GM18517 (cell line): ENCODE data around the gene CHMP1B.

ENCODE experiments used
- ATAC-seq: cut with Tn5 transposase; IDR thresholded peaks from one replicate; pipeline ENCODE4 v1.9.1; 2021; ENCODE audit warnings: mild to moderate bottlenecking, moderate library complexity; ENCODE audit not compliant: unreplicated experiment

CHMP1B gene, protein sequence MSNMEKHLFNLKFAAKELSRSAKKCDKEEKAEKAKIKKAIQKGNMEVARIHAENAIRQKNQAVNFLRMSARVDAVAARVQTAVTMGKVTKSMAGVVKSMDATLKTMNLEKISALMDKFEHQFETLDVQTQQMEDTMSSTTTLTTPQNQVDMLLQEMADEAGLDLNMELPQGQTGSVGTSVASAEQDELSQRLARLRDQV

DNA sequence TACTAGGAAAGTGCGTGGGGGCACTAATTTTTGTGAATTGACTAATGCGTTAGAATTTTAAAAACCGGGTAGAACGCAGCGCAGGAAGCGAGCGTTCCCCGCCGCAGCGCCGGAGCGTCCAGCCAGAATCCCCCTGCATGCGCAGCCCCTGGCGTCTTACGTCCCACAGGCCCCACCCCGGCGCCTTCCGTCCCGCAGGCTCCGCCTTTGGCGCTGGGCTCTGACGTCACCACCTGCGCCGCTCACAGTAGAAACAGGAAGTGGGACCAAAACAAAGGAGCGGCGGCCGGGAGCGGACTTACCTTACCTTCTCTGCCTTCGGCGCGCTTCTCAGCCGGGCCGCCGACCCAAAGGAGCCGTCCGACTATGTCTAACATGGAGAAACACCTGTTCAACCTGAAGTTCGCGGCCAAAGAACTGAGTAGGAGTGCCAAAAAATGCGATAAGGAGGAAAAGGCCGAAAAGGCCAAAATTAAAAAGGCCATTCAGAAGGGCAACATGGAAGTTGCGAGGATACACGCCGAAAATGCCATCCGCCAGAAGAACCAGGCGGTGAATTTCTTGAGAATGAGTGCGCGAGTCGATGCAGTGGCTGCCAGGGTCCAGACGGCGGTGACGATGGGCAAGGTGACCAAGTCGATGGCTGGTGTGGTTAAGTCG, at the start of gene CHMP1B:
TSS of gene CHMP1B (plus strand) at position 268 of the 660 bp plus-strand sequence. CDS start at position 367, 99 bp downstream.
- peak; percentile 82 for ATAC-seq

DNA sequence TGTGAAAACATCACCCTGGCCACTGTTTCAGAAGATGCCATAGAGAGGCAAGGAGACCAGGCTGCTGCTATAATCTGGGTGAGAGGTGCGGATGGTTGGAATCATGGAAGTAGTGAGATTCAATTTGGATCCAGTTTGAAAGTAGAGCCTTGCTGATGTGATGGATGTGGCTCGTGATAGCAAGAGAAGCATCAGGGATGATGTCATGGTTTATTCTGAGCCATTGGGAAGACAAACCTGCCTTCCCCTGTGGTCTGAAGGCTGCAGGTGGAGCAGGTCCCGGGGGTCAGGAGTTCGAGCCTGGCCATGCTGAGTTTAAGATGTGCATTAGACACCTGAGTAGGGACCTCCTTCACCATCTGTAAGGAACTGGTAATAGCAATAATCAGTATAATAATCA, 49.6 kb upstream of the CHMP1B start:
- ATAC-seq: no peak

DNA sequence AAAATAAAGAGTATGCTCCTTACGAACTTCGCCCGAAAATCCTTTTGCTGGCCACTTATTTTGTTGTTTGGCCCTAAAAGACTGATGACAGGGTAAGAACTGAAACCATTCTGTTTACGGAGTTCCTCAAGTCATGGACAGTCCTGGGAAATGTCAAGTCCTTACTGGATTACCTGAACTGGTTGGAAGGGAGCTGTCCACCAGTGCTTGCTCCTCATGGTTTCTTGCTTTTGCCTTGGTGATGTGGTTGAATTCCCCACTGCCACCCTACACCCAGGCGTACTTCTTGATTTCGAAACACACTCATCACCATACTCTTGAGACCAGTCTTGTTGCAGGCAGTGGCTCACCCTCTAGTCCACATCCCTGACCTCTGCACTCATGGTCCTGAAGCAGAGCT, 49.1 kb upstream of the CHMP1B start:
- no peak for ATAC-seq

DNA sequence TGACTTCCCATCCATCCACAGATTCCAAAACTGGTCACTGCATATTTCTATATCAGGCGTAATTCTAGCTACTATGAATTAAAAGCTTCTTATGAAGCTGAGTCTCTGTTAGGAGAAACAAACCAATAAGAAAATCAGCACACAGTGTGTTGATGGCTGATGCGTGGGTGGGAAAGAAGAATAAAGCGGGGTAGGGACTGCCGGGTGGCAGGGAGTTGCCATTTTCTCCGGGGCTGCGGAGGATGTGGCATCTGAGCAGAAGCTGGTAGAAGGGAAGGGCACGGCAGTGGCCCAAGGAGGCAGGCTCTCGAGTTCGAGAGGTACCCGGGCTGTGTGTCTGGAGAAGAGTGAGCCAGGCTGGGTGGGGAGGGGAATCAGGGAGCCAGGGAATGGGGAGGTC, 48.6 kb upstream of the CHMP1B start:
- ATAC-seq: no peak

DNA sequence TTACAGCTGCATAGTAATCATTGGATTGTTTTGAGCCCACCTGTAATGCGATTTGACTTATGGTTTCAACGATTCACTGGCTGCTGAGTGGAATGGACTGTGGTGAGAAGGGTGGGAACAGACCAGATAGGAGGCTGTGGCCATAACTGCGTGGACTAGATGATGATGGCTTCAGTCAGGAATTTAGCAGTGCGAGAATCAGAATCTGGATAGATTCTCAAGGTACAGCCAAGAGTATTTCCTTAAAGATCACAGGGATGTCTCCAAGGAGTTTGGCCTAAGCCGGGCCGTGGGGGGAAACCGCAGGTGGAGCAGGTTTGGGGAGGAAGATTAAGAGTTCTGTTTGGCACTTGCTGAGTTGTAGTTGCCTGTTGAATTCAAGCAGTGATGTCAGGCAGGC, 44.0 kb upstream of the CHMP1B start:
- no peak for ATAC-seq

DNA sequence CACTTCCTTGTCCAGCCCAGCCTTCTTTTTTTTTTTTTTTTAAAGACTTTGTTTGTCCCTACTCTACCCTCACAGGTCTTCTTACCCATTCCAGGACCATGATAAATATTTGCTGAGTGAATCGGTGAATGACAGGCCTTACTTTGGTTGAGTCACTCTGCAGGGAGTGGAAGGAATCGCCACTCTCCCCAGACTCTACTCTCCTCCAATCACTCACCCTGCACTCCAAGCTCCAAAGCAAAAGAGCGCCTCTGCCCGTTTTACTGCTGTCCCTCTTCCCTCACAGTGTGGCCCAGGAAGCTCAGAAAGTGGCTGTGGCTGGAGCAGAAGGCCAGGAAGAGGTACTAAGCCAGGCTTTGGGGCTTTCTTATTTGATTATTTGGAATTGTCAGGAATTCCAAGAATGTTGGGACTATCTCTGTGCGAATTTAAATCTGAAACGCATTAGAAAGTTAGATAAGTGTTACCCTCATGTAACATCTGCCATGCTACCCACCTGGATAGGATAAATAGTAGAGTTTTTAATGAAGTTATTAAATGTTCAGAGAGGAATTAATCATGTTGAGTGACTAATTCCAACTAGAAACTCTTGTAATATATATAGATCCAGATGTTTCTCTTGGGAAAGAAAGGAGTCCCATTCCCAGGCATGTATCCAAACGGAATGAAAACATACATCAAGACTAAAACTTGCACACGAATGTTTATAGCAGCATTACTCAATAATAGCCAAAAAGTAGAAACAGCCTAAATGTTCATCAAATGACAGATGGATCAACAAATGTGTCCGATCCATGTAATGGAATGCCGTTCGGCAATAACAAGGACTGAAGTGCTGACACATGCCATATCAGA, 43.0 kb upstream of the CHMP1B start:
- no peak for ATAC-seq

DNA sequence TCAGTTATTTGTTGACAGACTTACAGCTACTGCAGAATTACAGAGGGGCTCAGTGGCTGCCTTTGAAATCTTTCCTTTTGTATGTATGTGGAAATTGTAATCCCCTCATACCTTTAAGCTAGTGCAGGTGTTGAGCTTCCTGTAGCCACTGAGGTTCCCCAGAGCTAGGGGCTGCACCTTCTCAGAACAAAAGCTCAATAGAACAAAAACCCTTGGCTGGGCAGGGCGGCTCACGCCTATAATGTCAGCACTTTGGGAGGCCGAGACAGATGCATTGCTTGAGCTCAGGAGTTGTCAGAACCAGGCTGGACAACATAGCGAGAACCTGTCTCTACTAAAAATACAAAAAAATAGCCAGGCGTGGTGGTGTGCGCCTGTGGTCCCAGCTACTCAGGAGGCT, 41.3 kb upstream of the CHMP1B start:
- ATAC-seq: no peak

DNA sequence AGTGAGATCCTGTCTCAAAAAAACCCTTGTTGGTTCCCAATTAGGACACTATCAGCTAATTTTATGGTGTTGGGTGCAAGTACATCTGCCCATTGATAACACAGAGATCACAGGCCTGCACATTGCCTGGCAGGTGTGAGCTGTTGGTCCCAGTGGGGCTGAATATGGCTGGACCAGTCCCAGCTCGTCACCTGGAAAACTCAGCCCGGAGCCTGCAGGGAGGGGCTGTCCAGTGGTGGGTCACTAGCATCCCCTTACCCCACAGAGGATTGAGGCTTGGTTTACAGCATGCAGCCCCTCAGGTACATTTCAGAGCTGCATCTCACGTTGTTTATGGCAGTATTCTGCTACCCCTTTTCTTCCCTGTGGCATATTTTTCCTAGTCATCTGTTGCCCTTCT, 40.8 kb upstream of the CHMP1B start:
- no peak for ATAC-seq

DNA sequence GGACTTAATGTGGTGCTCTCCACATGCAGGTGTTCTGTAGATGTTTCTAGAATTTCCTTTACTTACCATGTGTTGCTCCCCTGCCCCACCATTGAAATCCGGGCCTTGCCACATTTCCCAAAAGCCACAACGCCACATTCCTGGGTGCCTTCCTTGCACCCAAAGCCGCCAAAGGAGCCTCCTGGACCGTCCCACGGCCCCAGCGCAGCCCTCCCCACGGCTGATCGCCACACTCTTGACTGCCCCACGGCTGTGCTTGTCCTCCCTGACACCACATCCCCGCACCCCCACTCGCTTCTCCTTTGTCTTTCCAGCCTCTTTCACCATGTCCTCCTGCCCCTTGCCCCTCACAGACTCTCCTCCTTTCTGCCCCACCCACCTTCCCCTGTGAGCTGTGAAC, 40.2 kb upstream of the CHMP1B start:
- ATAC-seq: no peak

DNA sequence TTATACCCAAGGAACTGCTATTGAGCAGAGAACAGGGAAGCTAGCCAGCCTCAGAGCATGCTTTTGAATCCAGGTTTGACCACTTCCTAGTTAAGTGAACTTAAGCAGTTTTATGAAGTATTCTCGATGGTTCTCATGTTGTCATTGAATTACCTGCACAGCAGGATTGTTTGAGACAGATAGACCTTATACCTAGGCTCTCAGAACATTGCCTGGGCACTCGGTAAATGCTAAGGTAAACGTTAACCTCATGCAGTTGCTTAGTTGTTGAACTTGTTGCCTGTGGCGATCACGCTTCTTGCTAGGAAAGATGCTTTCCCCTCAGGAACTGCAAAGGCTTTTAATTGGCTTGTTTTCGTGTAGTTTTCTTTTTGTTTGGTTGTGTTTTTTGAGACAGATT, 34.0 kb upstream of the CHMP1B start:
- ATAC-seq: no peak

DNA sequence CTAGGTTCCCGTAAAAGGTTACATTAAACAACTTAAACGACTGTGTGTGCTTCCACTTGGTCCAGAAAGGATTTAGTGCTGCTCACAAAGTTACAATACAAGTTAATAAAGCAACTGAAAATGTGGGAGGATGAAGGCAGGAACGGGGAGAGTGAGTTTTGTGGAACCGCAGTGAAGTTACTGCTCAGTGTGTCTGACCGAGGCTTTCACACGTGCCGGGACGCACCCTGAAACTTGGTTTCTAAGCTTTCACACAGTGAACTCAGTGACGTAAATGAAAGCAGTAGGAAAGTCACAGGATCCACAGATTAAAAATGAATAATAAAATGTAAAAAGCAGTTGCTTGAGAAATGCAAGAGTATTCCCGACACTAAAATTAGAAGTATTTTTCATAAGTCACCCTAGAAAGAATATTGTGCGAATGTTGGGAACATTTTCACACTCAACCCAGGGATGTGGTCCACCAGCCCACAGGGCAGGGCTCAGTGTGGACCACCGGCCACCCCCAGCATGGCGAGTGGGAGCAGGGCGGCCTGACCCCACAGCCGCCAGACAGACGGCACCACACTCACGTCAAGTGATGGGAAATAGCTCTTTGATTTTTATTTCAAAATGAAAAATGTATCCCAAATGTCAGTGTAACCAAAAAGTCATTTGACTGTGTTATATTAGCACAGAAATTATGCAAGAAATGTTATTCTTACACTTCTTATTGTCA, 32.6 kb upstream of the CHMP1B start:
- ATAC-seq: no peak

DNA sequence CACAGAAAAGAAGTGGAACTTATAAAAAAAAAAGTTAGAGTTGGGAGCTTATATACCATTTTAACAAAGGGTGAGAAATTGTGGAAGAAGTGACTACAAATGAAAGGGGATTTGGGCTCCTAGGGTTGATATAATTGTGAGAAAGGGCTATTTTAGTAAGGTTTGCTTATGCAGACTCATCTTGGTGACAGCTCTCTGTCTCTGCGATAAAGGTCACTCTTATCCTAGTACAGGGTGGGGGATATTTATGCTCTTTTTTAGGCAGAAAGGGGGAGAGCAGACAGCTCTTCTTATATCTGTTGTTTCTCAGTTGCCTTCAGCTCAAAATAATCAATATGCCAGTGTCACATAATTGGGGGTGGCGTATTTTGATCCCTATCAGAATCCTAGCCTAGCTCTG, 31.3 kb upstream of the CHMP1B start:
- no peak for ATAC-seq

DNA sequence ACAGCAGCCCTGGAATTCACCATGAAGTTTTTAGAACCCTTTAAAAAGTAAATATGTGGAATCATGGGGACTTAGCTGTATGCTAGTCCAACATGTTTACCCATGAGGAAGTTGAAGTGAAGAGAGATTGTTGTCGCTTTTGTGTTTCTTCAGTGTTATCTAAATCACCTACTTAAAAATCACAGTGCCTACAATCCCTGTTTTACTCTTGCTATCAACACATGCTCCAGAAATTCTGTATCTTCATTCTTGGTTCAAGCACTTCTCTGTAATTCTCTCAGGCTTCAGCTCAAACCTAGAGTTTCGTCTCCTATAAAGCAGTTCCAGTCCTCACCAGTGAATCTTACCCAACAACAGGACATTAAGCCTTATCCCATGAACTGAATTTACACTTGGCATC, 30.5 kb upstream of the CHMP1B start:
- no peak for ATAC-seq

DNA sequence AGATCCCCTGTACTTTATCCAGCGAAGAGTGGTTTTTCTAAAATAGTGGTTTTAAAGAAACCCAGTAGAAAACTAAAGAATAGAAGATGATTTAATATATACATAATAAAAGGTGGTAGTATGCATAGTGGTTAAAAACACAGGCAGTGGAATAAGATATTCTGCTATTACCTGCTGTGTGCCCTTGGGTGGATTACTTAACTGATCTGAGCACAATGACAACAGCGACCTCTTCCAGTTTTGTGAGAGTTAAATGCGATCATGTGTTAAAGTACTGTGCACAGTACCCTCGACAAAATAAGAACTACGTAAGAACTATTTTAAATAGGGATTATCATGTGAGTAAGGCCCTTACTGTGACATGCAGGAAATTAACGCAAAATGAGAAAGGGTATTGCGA, 30.0 kb upstream of the CHMP1B start:
- ATAC-seq: no peak

DNA sequence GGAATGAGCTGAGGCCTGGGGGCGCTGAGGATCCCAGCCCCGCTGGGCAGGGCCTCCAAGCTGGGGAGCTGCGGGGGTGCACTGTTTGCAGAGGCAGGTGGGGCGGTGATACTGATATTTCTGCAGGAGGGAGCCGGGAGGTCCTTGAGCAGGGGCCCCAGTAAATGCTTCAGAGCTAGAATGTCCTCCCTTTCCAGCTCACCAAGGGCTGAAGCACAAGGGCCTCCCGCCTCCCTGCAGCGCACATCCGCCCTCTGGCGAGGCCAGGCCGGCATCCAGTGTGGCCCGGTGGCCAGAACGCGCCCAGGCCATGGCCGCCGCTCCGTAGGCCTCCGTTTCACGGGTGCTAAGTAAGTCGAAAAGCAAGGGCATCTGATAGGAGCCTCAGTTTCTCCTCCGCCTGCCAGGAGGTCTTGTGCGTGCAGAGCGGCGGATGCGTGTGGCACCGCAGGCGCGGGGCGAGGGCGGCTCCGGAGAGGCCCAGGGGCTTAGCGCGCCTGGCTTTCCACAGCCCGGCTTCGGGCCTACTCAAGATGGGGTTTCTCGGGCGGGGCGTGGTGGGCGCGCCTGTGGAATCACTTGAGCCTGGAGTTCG, 29.5 kb upstream of the CHMP1B start:
- ATAC-seq: no peak

DNA sequence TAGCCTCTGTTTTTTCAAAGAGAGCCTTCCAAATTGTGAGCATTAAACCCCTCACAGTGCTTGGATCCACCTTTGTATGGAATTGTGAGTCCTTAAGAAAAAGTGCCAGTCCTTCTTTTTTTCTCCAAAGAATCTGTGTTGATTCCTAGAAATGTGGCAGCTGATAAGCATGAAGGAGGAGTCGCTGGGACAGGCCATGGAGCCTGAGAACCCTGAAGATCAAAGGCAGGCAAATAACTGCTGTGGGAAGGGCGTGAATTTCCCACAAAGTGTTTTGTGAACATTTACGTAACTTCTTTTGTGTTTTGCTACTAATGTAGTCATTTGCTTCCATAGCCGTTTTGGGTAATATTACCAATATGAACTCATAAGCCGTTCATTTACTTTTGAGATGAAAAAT, 27.7 kb upstream of the CHMP1B start:
- no peak for ATAC-seq

DNA sequence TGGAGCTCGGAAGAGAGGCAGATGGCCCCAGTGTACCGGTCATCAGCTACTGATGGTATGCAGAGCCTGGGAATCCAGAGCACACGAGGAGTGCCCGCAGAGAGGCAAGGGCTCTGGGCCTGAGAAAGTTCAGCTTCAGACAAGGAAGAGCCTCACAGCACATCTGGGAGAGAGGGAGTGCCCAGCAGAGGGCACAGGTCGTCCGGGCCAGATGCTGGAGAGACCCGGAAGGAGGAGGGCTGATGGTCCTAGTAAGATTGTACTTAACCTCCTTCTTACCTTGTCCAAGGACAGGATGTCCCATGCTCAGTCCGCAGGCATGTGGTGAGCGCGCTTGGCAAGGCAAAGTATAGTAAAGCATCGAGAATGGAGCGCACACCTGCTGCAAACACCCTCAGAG, 24.4 kb upstream of the CHMP1B start:
- no peak for ATAC-seq

DNA sequence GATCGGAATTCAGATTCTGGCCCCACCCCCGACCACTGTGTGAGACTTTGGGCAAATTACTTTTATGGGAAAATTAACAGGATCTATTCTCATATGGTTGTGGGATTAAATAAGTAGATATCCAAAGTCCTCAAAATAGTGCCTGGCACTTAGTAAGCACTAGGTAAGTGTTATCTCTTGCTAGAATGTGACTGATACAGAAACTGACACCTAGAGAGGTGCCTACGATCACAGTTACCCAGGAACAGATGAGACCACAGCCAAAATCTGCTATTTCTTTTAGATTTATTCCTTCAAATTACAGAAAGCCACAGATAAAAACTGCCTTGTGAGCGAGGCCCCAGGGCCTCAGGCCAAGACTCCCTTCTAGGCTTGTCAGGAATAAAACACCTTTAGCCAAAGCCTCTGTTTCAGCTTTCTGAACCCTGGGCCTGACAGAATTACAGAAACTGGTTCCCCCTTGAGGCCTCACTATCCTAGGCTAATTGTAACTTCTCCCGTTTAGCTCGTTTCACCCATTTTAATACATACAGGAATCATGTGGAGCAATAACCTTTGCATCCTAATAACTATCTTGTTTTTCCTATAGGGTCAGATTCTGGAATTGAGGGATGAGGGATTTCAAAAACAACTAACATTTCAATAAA, 22.3 kb upstream of the CHMP1B start:
- no peak for ATAC-seq

DNA sequence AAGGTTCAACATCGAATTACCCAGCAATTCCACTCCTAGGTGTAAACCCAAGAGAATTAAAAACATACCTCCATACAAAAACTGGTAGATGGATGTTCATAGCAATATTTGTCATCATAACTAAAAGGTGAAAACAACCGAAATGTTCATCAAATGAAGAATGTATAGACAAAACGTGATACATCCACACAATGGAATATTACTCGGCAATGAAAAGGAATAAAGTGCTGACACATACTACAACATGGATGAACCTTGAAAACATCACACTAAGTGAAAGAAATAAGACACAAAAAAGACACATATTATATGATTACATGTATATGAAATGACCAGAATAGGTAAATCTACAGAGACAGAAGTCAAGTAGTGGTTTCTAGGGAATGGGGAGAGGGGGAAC, 20.6 kb upstream of the CHMP1B start:
- no peak for ATAC-seq

DNA sequence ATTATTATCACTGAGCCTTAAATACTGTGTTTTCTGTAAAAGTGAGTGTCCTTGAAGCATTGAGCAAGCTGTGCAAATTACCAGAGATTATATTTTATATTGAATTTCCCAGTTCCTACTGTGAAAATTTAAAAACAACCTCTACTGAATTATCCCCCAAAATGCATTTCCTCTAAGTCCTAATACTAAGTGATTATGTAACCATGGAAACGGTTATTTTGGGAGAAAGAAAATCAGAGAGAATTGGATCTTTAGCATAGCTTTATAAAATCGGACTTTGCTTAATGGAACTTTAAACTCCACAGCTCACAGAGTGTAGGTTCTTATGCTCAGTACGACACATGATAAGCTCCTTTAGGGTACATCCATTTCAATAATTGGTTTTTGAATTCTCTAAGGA, 19.3 kb upstream of the CHMP1B start:
- no peak for ATAC-seq

DNA sequence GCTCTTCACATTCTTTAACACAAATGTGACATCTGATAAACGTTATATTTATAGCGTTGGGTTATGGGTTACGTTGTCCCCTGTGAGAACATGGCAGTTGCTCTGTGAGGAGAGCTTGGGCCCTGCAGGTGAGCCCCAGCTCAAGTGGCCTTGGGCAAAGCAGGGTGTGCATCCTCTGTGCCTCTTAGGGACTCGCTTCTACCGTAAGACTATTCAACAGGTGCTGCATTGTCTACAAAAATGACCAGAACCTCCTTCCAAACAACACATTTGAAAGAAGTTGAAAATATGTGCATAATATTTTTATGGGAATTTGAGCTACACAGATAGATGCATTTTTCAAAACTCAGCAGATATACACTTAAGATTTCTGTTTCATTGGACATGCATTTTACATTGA, 16.4 kb upstream of the CHMP1B start:
- ATAC-seq: no peak
